Peyer's patch (tissue), 4 donors: Measurements from ENCODE around the gene SMARCD3. TPM values are rescaled to one million over a fixed set of nuclear protein-coding genes. Genes with fewer than 3 reads are reported as not detected.

Source experiments
- DNase-seq, 3 donors: peaks; one replicate each; pipeline ENCODE4 v3.0.0-alpha.2; 2017 to 2019
- H3K27ac ChIP-seq, 4 donors: fragments of 200-600 bp; sonication (generic); one replicate each; pipeline ENCODE4 v1.5.1; 2016 to 2019
- H3K27me3 ChIP-seq, 2 donors: fragments of 200-600 bp; sonication (generic); one replicate each; pipeline ENCODE4 v1.5.1; 2019
- H3K36me3 ChIP-seq, 3 donors: fragments of 200-600 bp; sonication (generic); one replicate each; pipeline ENCODE4 v1.5.1; 2016 to 2019
- H3K4me1 ChIP-seq, 4 donors: fragments of 200-600 bp; sonication (generic); one replicate each; pipeline ENCODE4 v1.5.1; 2016 to 2019
- H3K4me3 ChIP-seq, 4 donors: fragments of 200-600 bp; sonication (generic); 1 replicate in 3 of 4; 2 replicates in 1 of 4; pipeline ENCODE4 v1.5.1; 2016 to 2019; ENCODE audit warnings: mild to moderate bottlenecking in 1 of 4
- H3K9me3 ChIP-seq, 4 donors: fragments of 200-600 bp; sonication (generic); one replicate each; pipeline ENCODE4 v1.5.1; 2016 to 2019; ENCODE audit warnings: mild to moderate bottlenecking in 1 of 4
- POLR2A ChIP-seq, 2 donors: fragments of 450-650 bp; IDR thresholded peaks; one replicate each; pipeline ENCODE4 v1.5.1; 2017; ENCODE audit warnings: antibody characterized with exemption in 2 of 2, mild to moderate bottlenecking in 2 of 2, moderate library complexity in 2 of 2
- total RNA-seq, 4 donors: library from RNA; depleted of rRNA; stranded (reverse); fragments of >200 nt; gene quantifications; one replicate each; pipeline ENCODE4 v1.1.0, GENCODE V29; 2016
- TF ChIP-seq, protein P1 (sequence below), 6 experiments: fragments of 450-650 bp in 4 of 6; fragments of 200-600 bp in 2 of 6; sonication (generic) in 1 of 6; IDR thresholded peaks; one replicate each; pipeline ENCODE4 v1.5.1; 2017 to 2019; ENCODE audit warnings: antibody characterized with exemption in 6 of 6, mild to moderate bottlenecking in 3 of 6, moderate library complexity in 1 of 6

SMARCD3 gene
- total RNA-seq, 4 donors from 2014 or later = 1.2 to 61.1 (median 18.3) TPM

DNA sequence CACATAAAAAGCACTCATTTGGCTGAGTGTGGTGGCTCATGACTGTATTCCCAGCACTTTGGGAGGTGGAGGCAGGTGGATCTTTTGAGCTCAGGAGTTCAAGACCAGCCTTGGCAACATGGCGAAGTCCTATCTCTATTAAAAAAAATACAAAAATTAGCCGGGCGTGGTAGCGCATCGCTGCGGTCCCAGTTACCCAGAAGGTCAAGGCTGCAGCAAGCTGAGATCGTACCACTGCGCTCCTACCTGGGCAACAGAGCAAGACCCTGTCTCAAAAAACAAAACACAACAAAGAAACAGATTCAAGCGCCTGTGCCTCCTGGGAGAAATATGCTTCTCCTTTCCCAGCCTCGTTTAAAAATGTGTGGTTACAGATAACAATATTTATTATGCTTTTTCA, 19.2 kb downstream of the SMARCD3 start:
- Histone ChIP-seq H3K27me3 (no peaks in the 10 kb centered on the region), H3K36me3 (peaks cover 0 to 6% (median 0%) of the 10 kb centered on the region in 3 donors), H3K9me3 (no peaks in the 10 kb centered on the region), H3K27ac (no peak overlapping the region), H3K4me1 (peaks cover 0 to 30% (median 16%) of the 10 kb centered on the region in 4 donors), H3K4me3 (no peak overlapping the region)
- TF ChIP-seq, protein P1, sequence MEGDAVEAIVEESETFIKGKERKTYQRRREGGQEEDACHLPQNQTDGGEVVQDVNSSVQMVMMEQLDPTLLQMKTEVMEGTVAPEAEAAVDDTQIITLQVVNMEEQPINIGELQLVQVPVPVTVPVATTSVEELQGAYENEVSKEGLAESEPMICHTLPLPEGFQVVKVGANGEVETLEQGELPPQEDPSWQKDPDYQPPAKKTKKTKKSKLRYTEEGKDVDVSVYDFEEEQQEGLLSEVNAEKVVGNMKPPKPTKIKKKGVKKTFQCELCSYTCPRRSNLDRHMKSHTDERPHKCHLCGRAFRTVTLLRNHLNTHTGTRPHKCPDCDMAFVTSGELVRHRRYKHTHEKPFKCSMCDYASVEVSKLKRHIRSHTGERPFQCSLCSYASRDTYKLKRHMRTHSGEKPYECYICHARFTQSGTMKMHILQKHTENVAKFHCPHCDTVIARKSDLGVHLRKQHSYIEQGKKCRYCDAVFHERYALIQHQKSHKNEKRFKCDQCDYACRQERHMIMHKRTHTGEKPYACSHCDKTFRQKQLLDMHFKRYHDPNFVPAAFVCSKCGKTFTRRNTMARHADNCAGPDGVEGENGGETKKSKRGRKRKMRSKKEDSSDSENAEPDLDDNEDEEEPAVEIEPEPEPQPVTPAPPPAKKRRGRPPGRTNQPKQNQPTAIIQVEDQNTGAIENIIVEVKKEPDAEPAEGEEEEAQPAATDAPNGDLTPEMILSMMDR (IDR thresholded peaks at IDR 0.05) = no peak
- TF ChIP-seq POLR2A (IDR thresholded peaks at IDR 0.05) = no peak
- peak in 1 of 3 donors; percentile 35 for DNase-seq

DNA sequence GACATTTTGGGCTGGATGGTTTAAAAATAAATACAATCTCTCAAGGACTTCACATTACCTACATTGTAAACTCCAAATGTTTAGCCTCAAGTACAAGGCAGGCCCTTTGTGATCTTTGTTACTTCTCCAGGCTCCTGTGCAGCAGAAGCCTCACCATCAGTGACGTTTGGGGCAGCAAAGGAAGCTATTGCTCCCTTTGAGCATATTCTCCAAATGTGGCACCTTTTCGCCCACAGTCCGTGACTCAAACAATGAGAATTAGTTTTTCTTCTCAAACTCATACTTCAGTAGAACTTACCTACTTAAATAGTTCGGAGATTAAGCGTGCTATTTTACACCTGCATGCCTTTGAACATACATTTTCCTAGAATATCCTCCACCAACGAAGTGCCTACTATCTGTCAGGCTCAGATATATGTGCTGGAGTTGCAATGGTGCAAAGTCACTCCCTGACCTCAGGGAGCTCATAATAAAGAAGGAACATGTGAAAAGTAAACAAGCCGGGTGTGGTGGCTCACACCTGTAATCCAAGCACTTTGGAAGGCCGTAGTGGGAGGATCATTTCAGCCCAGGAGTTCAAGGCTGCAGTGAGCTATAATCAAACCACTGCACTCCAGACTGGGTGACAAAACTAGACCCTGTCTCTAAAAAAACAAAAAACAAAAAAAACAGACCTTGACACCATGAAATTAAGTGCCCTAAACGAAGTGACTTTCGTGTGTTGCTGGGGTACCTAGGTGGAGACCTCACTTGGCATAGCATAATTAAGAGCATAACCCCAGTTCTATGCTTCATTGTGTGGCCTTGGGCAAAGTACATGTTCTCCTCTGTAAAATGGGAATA, 20.2 kb downstream of the SMARCD3 start:
- peak overlapping the region in 3 of 4 donors; percentile 55 to 87 (median 79) for H3K4me3 ChIP-seq
- peak overlapping the region; percentile 72 to 85 (median 76) for H3K27ac ChIP-seq
- DNase-seq = peak in 1 of 3 donors; percentile 49

DNA sequence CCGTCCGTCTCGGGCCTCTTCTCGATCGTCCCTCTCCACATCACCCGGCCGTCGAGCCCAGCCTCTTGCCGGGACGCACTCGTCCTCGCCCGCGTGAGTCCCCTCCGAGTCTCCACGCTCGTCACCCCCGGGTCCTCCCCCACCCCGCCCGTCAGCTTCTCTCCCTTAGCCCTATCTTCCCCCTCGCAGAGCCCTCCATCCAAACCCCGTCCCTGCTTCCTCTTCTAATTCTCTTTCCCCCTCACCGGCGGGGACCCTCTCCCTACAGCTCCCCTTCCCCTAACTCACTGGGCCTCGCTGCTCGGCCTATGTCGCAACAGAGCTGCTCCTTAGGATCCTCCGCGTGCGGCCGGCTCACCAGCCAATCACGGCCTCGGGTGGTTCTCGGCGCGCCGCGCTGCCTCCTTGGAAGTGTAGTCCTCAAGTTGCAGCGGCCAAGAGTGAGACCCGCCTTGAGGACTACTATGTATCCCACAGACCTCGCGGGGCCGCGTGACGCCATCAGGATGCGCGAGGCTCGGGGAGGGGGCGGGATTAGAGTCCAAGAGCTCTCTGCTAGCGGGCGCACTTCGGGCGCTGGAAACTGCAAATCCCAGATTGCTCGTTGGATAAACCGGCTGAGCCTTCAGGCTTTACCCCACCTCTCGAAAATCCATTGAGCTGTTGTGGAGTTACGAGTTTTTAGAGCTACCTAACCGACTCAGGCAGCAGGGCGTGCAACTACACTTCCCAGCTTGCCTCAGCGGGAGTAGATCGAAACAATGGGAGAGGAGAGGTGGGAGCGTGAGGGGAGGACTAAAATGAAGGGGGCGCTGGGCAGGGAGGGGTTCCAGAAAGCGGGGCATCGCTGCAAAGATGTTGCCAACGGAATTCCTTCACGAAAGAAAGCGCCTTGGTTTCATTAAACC, 21.4 kb downstream of the SMARCD3 start, which contains the start of gene ABCF2:
Gene ABCF2, minus strand, starts transcription at position 331 of the 908 bp plus-strand sequence. CDS start 747 bp downstream, outside the sequence.
- peak; percentile 98 to 99 (median 99) for DNase-seq
- Histone ChIP-seq H3K27me3 (no peaks in the 10 kb centered on the region), H3K4me3 (peak within 1 kb of the TSS; percentile 55 to 87 (median 76)), H3K9me3 (no peaks in the 10 kb centered on the region), H3K27ac (peak within 1 kb of the TSS; percentile 72 to 85 (median 76)), H3K36me3 (peaks cover 0 to 27% (median 0%) of the 10 kb centered on the region in 3 donors), H3K4me1 (peaks cover 0 to 18% (median 9%) of the 10 kb centered on the region in 4 donors)
- TF ChIP-seq POLR2A (IDR thresholded peaks at IDR 0.05) = peak; percentile 39 to 55
- TF ChIP-seq, protein P1 (IDR thresholded peaks at IDR 0.05) = peak in 2 of 6 experiments; percentile 6 to 12

More for the DNA sequence above, 20.2 kb downstream of the SMARCD3 start:
- peaks cover 0 to 22% (median 11%) of the 10 kb centered on the region in 4 donors for H3K4me1 ChIP-seq
- TF ChIP-seq, protein P1 (IDR thresholded peaks at IDR 0.05) = no peak
- TF ChIP-seq POLR2A (IDR thresholded peaks at IDR 0.05) = peak in 1 of 2 donors; percentile 11
- H3K36me3 ChIP-seq = peaks cover 0 to 16% (median 0%) of the 10 kb centered on the region in 3 donors
- no peaks in the 10 kb centered on the region for H3K9me3 ChIP-seq
- H3K27me3 ChIP-seq = no peaks in the 10 kb centered on the region

DNA sequence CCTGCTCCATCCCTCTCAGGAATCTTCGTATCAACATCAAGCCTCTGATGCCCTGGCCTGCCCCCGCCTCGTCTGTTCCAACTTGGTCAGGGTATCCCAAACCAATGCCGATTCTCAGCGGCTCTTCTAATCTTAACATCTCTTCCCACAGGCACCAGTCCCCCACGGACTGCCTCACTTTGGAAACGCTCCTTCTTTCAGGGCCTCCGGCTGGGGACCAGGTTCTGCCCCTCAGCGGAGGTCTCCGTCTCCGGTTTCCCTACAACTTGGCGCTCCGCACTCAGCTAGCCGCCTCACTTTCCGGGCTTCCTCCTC, 22.0 kb downstream of the SMARCD3 start:
- no peaks in the 10 kb centered on the region for H3K27me3 ChIP-seq
- peak overlapping the region; percentile 55 to 87 (median 76) for H3K4me3 ChIP-seq
- H3K27ac ChIP-seq = peak overlapping the region; percentile 31 to 85 (median 74)
- H3K4me1 ChIP-seq = peaks cover 0 to 18% (median 9%) of the 10 kb centered on the region in 4 donors
- H3K36me3 ChIP-seq = peaks cover 0 to 33% (median 0%) of the 10 kb centered on the region in 3 donors
- DNase-seq = no peak
- no peaks in the 10 kb centered on the region for H3K9me3 ChIP-seq
- TF ChIP-seq, protein P1 (IDR thresholded peaks at IDR 0.05) = no peak
- no peak for TF ChIP-seq POLR2A (IDR thresholded peaks at IDR 0.05)

DNA sequence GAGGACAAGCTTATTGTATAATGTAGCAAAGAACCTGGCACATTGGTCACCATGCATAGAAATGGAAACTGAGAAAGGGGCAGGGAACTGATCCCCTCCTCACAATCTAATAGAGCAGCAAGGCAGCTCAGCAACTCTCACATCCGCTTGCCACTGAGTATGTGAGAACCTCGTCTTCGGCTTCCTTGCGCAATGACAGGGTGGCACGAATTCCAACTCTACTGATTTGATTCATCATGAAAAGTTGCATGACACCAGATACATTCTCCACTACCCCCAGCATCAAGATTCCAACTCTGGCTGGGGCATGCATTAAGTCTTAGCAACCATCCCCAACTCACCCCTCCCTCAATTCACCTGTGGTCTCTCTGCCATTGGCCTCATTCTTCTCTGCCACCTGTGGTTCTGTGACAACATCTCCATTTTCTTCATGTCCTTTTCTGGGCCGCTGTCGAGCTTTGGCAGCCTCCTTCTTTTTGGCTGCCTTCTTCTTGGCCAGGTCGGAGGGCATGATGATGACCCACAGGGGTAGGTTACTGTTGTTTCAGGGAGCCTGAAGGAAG, 22.5 kb downstream of the SMARCD3 start:
- Histone ChIP-seq H3K27ac (peak overlapping the region in 1 of 4 donors; percentile 75), H3K27me3 (no peaks in the 10 kb centered on the region), H3K36me3 (peaks cover 0 to 37% (median 0%) of the 10 kb centered on the region in 3 donors), H3K4me1 (peaks cover 0 to 18% (median 9%) of the 10 kb centered on the region in 4 donors), H3K9me3 (no peaks in the 10 kb centered on the region), H3K4me3 (peak overlapping the region; percentile 55 to 87 (median 76))
- no peak for TF ChIP-seq POLR2A (IDR thresholded peaks at IDR 0.05)
- TF ChIP-seq, protein P1 (IDR thresholded peaks at IDR 0.05) = no peak
- DNase-seq = no peak
